Activated CD4-positive, alpha-beta memory T cell treated with anti-CD3 and anti-CD28 coated beads, Interleukin-2, amount 10 ng/mL, durations not matched to agents 7 days and 5 days (primary cell): ENCODE measurements around the gene FAF1. TPM values are rescaled to one million over a fixed set of nuclear protein-coding genes. Genes with fewer than 3 reads are reported as not detected.
A peak's percentile ranks its signal among the peaks of the same experiment; 100 is the strongest.

Source experiments
- CTCF ChIA-PET: fragments of 350-600 bp; sonication (Branson Sonifier 250); formaldehyde crosslinking; loops from one replicate; lab custom pipeline; 2021; ENCODE audit warnings: antibody characterized with exemption, inconsistent platforms; lab: Charles Lee
- POLR2A ChIA-PET: fragments of 350-600 bp; sonication (Branson Sonifier 250); formaldehyde crosslinking; loops from one replicate; lab custom pipeline; 2021; ENCODE audit warnings: antibody characterized with exemption; lab: Charles Lee
- DNase-seq: peaks from one replicate; pipeline ENCODE4 v3.0.0-alpha.2; 2020
- H3K27ac Mint-ChIP-seq: one replicate; pipeline ENCODE4 v1.8.0; 2021; ENCODE audit warnings: mild to moderate bottlenecking, mixed read lengths
- H3K27me3 Mint-ChIP-seq: one replicate; pipeline ENCODE4 v1.8.0; 2021; ENCODE audit warnings: mixed read lengths
- H3K36me3 Mint-ChIP-seq: one replicate; pipeline ENCODE4 v1.8.0; 2021; ENCODE audit warnings: low read depth, mixed read lengths
- H3K4me1 Mint-ChIP-seq: one replicate; pipeline ENCODE4 v1.8.0; 2021; ENCODE audit warnings: mixed read lengths
- H3K4me3 Mint-ChIP-seq: one replicate; pipeline ENCODE4 v1.8.0; 2021; ENCODE audit warnings: mild to moderate bottlenecking, mixed read lengths
- H3K9me3 Mint-ChIP-seq: one replicate; pipeline ENCODE4 v1.8.0; 2021; ENCODE audit warnings: mixed read lengths
- total RNA-seq, 2 experiments: library from RNA; stranded (reverse); gene quantifications; one replicate each; pipeline ENCODE4 v1.2.3, GENCODE V29; 2021

Gene FAF1
- total RNA-seq, 2 experiments from 2014 or later: 71.3 to 75.1 TPM

DNA sequence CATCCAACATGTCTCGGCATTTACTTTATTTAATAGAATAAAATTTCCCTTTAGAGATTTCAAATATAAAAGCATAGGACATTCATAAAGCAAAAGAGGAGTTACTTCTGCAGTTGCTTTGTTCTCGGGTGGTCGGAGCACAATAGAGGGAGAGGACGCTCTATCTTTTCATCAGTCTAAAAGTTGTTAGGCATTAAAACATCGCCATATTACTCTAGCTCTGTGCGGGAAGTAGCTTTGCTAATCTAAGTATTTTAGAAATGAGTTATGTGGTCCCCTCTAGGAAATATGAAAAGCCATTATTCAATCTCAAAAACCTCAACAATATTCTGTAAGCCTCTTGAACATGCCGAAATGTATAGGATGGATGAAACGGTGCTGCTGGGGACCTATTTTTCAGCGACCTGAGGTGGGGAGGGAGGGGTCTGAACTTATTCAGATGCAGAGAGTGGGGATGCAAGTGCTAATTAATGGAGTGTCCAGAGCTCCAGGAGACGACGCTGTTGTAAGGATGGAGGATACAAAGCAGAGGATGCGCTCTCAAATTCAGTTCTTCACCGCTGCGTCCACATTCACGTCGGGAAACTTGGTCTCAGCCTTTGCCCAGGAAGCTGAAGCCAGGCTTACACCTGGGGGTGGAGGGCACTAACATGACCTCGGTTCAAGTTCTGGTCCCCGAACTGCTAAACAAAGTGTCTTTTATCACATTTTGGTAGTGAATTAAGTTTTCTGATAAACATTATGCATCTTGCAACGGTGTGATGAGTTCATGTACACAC, 16.2 kb upstream of the FAF1 start:
- ChIA-PET POLR2A (interaction anchor here (1.3 to 4.5 kb wide), 4 partner anchors 8 to 47 kb away, joined by 3 to 125 read pairs (median 28); partner anchors contain the start of genes CDKN2C and FAF1), CTCF (interaction anchor here (0.7 to 1.2 kb wide), 2 partner anchors 17 to 294 kb away, joined by 5 to 6 read pairs; no protein-coding TSS in a partner anchor)
- peaks cover 36% of the 10 kb centered on the region for H3K36me3 Mint-ChIP-seq
- peaks cover 36% of the 10 kb centered on the region for H3K4me1 Mint-ChIP-seq
- no peak for DNase-seq
- peak overlapping the region; percentile 31 for H3K27ac Mint-ChIP-seq
- H3K9me3 Mint-ChIP-seq: no peaks in the 10 kb centered on the region
- H3K27me3 Mint-ChIP-seq: peaks cover 55% of the 10 kb centered on the region
- H3K4me3 Mint-ChIP-seq: peak overlapping the region; percentile 70

DNA sequence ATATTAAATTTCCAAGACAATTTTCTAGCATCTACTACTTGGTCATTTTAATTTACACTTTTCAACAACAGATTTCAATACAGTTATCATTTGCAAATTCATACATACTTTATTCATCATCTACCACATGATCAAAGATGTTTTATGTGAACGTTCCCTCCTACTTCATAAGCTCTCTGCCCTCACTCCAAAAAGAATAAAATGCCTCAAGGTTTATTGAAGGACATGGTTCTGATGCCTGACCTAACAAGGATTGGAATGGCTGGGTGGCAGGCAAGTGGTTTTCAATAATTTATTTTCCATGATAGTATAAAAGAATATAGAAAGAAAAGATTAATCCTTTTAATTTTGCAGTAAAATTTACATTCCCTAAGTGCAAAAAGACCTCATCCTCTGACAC, 15.4 kb upstream of the FAF1 start:
- H3K4me3 Mint-ChIP-seq: no peak overlapping the region
- POLR2A ChIA-PET: interaction anchor here (1.3 to 4.5 kb wide), 3 partner anchors 15 to 46 kb away, joined by 3 to 53 read pairs (median 15); partner anchors contain the start of gene FAF1
- CTCF ChIA-PET: no interaction called here
- peaks cover 45% of the 10 kb centered on the region for H3K4me1 Mint-ChIP-seq
- peaks cover 62% of the 10 kb centered on the region for H3K27me3 Mint-ChIP-seq
- H3K9me3 Mint-ChIP-seq: no peaks in the 10 kb centered on the region
- H3K36me3 Mint-ChIP-seq: peaks cover 45% of the 10 kb centered on the region
- no peak overlapping the region for H3K27ac Mint-ChIP-seq
- DNase-seq: no peak

- Mint-ChIP-seq H3K4me1 (peaks cover 49% of the 10 kb centered on the region), H3K9me3 (no peaks in the 10 kb centered on the region), H3K27ac (no peak overlapping the region), H3K36me3 (peaks cover 53% of the 10 kb centered on the region), H3K4me3 (no peak overlapping the region), H3K27me3 (peaks cover 55% of the 10 kb centered on the region)
- no peak for DNase-seq
- POLR2A ChIA-PET: interaction anchor here (3.5 kb wide), 1 partner anchor 14 kb away, joined by 15 read pairs; the partner anchor contains the start of gene FAF1
- CTCF ChIA-PET: no interaction called here
Observed at GRCh38 chr1:50974618-50974935, 14.5 kb upstream of the FAF1 start.

GRCh38 chr1:50973875-50974617, 14.0 kb upstream of the FAF1 start:
- H3K27me3 Mint-ChIP-seq: peaks cover 50% of the 10 kb centered on the region
- H3K36me3 Mint-ChIP-seq: peaks cover 53% of the 10 kb centered on the region
- no peak overlapping the region for H3K27ac Mint-ChIP-seq
- DNase-seq: no peak
- ChIA-PET CTCF (no interaction called here), POLR2A (interaction anchor here (3.5 kb wide), 1 partner anchor 14 kb away, joined by 15 read pairs; the partner anchor contains the start of gene FAF1)
- H3K4me1 Mint-ChIP-seq: peaks cover 45% of the 10 kb centered on the region
- H3K9me3 Mint-ChIP-seq: no peaks in the 10 kb centered on the region
- no peak overlapping the region for H3K4me3 Mint-ChIP-seq

DNA sequence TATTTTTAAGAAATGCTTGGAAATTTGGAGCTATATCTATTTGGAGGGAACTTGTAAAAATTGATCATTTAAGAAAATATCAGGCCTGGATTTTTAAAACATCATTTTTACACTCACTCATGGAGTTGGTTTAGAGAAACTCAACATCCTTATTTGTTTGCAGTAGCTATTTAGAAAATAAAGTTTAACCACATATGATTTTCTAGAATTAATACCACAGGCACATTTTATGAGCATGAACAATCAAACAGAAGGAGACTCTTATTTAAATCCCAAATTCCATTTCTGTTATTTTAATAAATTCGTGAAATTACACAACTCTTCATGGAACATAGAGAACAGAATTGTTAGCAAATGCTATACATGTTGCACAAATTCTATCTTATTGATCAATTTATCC, 13.2 kb upstream of the FAF1 start:
- no peak overlapping the region for H3K27ac Mint-ChIP-seq
- CTCF ChIA-PET: interaction anchor here (0.6 kb wide), 1 partner anchor 1318 kb away, joined by 3 read pairs; no protein-coding TSS in a partner anchor
- no peaks in the 10 kb centered on the region for H3K9me3 Mint-ChIP-seq
- peaks cover 43% of the 10 kb centered on the region for H3K27me3 Mint-ChIP-seq
- H3K4me3 Mint-ChIP-seq: no peak overlapping the region
- no peak for DNase-seq
- POLR2A ChIA-PET: interaction anchor here (3.5 kb wide), 1 partner anchor 13 kb away, joined by 15 read pairs; the partner anchor contains the start of gene FAF1
- H3K36me3 Mint-ChIP-seq: peaks cover 58% of the 10 kb centered on the region
- H3K4me1 Mint-ChIP-seq: peaks cover 37% of the 10 kb centered on the region

DNA sequence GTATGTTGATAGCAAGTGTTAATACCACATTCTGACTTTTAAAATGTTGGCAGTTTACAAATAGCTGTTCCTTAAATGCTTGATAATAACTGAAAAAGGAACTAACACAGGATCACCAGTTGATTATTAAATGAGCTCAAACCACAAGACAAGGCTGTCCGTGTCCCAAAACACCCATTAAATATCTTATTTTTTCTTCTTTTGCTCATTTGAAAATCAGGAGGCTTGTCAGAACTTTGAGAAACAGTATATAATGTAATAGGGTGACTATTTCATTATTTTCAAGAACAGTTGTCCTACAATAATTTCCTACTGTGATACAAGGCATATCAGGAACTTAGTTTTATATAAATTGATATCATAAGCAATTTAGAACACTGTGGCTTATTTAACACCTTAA, 12.7 kb upstream of the FAF1 start:
- H3K4me3 Mint-ChIP-seq: no peak overlapping the region
- no peaks in the 10 kb centered on the region for H3K9me3 Mint-ChIP-seq
- ChIA-PET POLR2A (interaction anchor here (1.0 to 3.5 kb wide), 2 partner anchors 12 to 14 kb away, joined by 3 to 15 read pairs; partner anchors contain the start of gene FAF1), CTCF (interaction anchor here (0.6 to 1.1 kb wide), 2 partner anchors 1316 to 1319 kb away, joined by 3 to 8 read pairs; no protein-coding TSS in a partner anchor)
- no peak for DNase-seq
- peaks cover 39% of the 10 kb centered on the region for H3K4me1 Mint-ChIP-seq
- peaks cover 41% of the 10 kb centered on the region for H3K27me3 Mint-ChIP-seq
- no peak overlapping the region for H3K27ac Mint-ChIP-seq
- H3K36me3 Mint-ChIP-seq: peaks cover 58% of the 10 kb centered on the region

DNA sequence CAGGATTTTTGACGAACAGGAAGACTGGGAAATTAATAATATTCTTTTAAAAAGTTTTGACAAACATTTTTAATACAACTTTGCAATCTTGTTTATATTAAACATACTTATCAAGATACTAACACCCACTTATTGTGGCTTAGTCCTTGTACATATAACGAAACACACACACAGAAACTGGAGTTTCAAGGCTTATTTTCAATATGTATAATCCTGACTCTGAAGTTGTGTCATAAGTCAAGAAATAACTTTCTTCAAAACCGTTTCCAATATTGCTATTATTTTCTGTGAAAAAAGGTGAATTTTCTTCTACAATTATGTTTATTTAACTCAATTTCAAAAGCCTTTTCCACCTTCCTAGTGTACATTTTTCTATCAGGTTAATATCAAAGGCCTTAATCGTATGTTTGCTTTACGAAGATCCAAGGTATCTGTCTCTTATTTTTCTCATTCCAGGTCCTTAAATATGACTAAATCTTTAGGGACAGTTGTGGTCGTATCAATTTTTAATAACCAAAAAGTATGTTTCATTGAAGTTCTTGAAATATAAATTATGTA, 11.8 kb upstream of the FAF1 start:
- ChIA-PET CTCF (interaction anchor here (1.1 kb wide), 1 partner anchor 1317 kb away, joined by 8 read pairs; no protein-coding TSS in a partner anchor), POLR2A (interaction anchor here (1.0 to 4.2 kb wide), 4 partner anchors 11 to 265 kb away, joined by 3 to 150 read pairs (median 16); partner anchors contain the start of genes FAF1 and RNF11)
- H3K27ac Mint-ChIP-seq: no peak overlapping the region
- H3K9me3 Mint-ChIP-seq: no peaks in the 10 kb centered on the region
- H3K36me3 Mint-ChIP-seq: peaks cover 58% of the 10 kb centered on the region
- no peak for DNase-seq
- H3K4me3 Mint-ChIP-seq: peak overlapping the region; percentile 90
- H3K27me3 Mint-ChIP-seq: peaks cover 36% of the 10 kb centered on the region
- peaks cover 42% of the 10 kb centered on the region for H3K4me1 Mint-ChIP-seq

DNA sequence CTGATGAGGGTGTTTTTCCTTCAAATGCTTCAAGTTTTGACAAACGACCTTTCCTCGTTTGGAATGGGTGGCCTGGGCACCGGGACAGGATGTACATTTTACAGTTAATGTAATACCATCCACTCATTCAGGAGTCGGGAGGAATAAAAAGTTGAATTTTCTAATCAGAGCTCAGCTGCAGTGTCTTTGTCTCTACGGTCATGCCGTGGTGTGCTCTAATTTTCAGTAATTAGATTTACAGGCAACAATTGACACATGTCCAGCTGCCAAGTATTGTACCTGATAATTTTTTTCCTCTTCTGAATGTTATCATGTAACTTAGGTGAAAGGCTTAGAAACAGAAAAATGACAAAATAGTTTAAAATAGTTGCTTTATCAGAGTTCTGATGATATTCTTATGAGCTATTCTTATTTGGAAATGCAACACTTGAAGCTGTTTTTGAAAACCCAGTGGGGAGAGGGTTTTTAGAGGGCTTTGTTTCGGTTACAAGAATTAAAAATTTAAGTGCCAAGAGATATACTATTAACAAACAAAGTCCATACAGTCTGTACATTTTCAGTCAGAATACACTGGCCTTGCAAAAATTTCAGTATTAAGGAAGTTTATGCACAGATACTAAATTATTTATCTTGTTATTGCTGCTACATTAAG, 11.0 kb upstream of the FAF1 start:
- H3K4me1 Mint-ChIP-seq: peaks cover 34% of the 10 kb centered on the region
- H3K9me3 Mint-ChIP-seq: no peaks in the 10 kb centered on the region
- H3K27ac Mint-ChIP-seq: no peak overlapping the region
- peaks cover 52% of the 10 kb centered on the region for H3K36me3 Mint-ChIP-seq
- CTCF ChIA-PET: interaction anchor here (2.3 to 3.7 kb wide), 3 partner anchors 8 to 41 kb away, joined by 9 to 30 read pairs (median 25); partner anchors contain the start of gene FAF1
- peak overlapping the region; percentile 90 for H3K4me3 Mint-ChIP-seq
- POLR2A ChIA-PET: interaction anchor here (3.0 to 4.2 kb wide), 2 partner anchors 11 to 266 kb away, joined by 17 to 150 read pairs; partner anchors contain the start of genes FAF1 and RNF11
- DNase-seq: no peak
- H3K27me3 Mint-ChIP-seq: peaks cover 29% of the 10 kb centered on the region

DNA sequence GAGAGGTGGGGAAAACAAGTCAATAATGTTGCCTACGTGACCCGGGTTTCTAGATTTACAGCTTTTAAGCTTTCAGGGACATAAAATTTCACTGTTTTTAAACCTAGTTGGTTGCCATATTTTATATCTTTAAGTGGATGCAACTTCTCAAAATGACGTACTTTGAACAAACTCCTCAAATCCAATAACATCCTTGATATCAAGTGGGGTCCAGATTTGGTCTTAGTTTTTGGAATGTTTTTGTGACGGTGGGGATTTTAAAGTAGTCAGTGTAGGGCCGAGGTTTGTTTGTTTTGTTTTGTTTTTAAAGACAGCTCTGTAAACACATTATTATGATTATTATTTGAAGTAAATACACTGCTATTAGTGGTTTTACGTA, 10.4 kb upstream of the FAF1 start:
- CTCF ChIA-PET: interaction anchor here (2.3 to 3.7 kb wide), 3 partner anchors 8 to 41 kb away, joined by 9 to 30 read pairs (median 25); partner anchors contain the start of gene FAF1
- peak overlapping the region; percentile 89 for H3K27ac Mint-ChIP-seq
- no peaks in the 10 kb centered on the region for H3K9me3 Mint-ChIP-seq
- H3K36me3 Mint-ChIP-seq: peaks cover 51% of the 10 kb centered on the region
- peaks cover 29% of the 10 kb centered on the region for H3K27me3 Mint-ChIP-seq
- H3K4me1 Mint-ChIP-seq: peaks cover 33% of the 10 kb centered on the region
- no peak for DNase-seq
- POLR2A ChIA-PET: interaction anchor here (1.5 to 4.2 kb wide), 4 partner anchors 7 to 266 kb away, joined by 4 to 150 read pairs (median 71); partner anchors contain the start of genes FAF1 and RNF11
- peak overlapping the region; percentile 90 for H3K4me3 Mint-ChIP-seq

- H3K4me3 Mint-ChIP-seq: peak within 1 kb of the TSS; percentile 90
- H3K4me1 Mint-ChIP-seq: peaks cover 33% of the 10 kb centered on the region
- DNase-seq: peak; percentile 60
- H3K9me3 Mint-ChIP-seq: no peaks in the 10 kb centered on the region
- peaks cover 25% of the 10 kb centered on the region for H3K27me3 Mint-ChIP-seq
- peak within 1 kb of the TSS; percentile 99 for H3K27ac Mint-ChIP-seq
- H3K36me3 Mint-ChIP-seq: peaks cover 46% of the 10 kb centered on the region
- ChIA-PET POLR2A (interaction anchor here (0.9 to 4.2 kb wide), 10 partner anchors 8 to 910 kb away, joined by 3 to 150 read pairs (median 4); partner anchors contain the start of genes FAF1 and RNF11), CTCF (interaction anchor here (0.6 to 3.7 kb wide), 6 partner anchors 9 to 327 kb away, joined by 3 to 30 read pairs (median 6); partner anchors contain the start of gene FAF1)
Observed at GRCh38 chr1:50969611-50970508, 9.8 kb upstream of the FAF1 start, which contains the start of gene CDKN2C. Gene CDKN2C (plus strand): TSS chr1:50970245. CDS start chr1:50970369, 124 bp downstream.
